ENCODE results near the gene TMEM60.

DNA sequence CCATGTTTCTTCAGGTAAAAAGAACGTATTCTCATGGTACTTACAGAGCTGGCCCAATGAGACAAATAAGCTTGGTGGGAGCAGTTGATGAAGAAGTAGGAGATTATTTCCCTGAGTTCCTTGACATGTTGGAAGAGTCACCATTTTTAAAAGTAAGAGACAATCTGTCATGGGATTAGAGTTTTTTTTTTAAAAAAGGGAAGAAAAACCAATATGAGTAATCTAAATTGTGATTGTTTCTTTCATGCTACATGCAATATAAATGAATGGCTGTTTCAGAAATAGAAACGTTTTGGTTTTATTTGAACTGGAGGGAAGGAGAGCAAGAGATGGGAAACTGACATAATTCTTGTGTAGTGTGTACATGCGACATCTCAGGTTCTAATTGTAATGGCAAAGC lies 32.8 kb downstream of the TMEM60 start:
- no peak for TF ChIP-seq CTCF (IDR thresholded peaks at IDR 0.05; ENCODE audit: poor library complexity, severe bottlenecking)
- no peak for TF ChIP-seq POLR2AphosphoS5 (IDR thresholded peaks at IDR 0.05)
- TF ChIP-seq MXI1 (conservative IDR thresholded peaks at IDR 0.05; ENCODE audit: poor library complexity, severe bottlenecking), result no peak
- TF ChIP-seq, protein P1, sequence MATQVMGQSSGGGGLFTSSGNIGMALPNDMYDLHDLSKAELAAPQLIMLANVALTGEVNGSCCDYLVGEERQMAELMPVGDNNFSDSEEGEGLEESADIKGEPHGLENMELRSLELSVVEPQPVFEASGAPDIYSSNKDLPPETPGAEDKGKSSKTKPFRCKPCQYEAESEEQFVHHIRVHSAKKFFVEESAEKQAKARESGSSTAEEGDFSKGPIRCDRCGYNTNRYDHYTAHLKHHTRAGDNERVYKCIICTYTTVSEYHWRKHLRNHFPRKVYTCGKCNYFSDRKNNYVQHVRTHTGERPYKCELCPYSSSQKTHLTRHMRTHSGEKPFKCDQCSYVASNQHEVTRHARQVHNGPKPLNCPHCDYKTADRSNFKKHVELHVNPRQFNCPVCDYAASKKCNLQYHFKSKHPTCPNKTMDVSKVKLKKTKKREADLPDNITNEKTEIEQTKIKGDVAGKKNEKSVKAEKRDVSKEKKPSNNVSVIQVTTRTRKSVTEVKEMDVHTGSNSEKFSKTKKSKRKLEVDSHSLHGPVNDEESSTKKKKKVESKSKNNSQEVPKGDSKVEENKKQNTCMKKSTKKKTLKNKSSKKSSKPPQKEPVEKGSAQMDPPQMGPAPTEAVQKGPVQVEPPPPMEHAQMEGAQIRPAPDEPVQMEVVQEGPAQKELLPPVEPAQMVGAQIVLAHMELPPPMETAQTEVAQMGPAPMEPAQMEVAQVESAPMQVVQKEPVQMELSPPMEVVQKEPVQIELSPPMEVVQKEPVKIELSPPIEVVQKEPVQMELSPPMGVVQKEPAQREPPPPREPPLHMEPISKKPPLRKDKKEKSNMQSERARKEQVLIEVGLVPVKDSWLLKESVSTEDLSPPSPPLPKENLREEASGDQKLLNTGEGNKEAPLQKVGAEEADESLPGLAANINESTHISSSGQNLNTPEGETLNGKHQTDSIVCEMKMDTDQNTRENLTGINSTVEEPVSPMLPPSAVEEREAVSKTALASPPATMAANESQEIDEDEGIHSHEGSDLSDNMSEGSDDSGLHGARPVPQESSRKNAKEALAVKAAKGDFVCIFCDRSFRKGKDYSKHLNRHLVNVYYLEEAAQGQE (IDR thresholded peaks at IDR 0.05; ENCODE audit: borderline replicate concordance), result no peak
- TF ChIP-seq EP300 (conservative IDR thresholded peaks at IDR 0.05; ENCODE audit: poor library complexity, severe bottlenecking), result no peak
- TF ChIP-seq EZH2 (IDR thresholded peaks at IDR 0.05; ENCODE audit: borderline replicate concordance, insufficient read depth, low read length, poor library complexity, severe bottlenecking), result no peak
- no peak for TF ChIP-seq SMC3 (conservative IDR thresholded peaks at IDR 0.05; ENCODE audit: poor library complexity)
- no peak for TF ChIP-seq TAF1 (IDR thresholded peaks at IDR 0.05; ENCODE audit: low read depth)
